Mesothelial cell of epicardium (in vitro differentiated cells): ENCODE data around the gene BMPR2. TPM values are rescaled to one million over a fixed set of nuclear protein-coding genes. Genes with fewer than 3 reads are reported as not detected.
A peak's percentile ranks its signal among the peaks of the same experiment; 100 is the strongest.

ENCODE experiments used
- DNase-seq, 2 experiments: peaks; one replicate each; pipeline ENCODE4 v3.0.0; 2021; ENCODE audit warnings: low spot score in 2 of 2; ENCODE audit not compliant: unreplicated experiment in 2 of 2
- H3K27ac Mint-ChIP-seq: 2 replicates; pipeline ENCODE4 v1.8.0; 2021; ENCODE audit warnings: mixed read lengths
- H3K27me3 Mint-ChIP-seq: 2 replicates; pipeline ENCODE4 v1.8.0; 2021; ENCODE audit warnings: low read depth, mixed read lengths
- H3K36me3 Mint-ChIP-seq: 2 replicates; pipeline ENCODE4 v1.8.0; 2021; ENCODE audit warnings: mixed read lengths
- H3K4me1 Mint-ChIP-seq: 2 replicates; pipeline ENCODE4 v1.8.0; 2021; ENCODE audit warnings: mixed read lengths
- H3K4me3 Mint-ChIP-seq: 2 replicates; pipeline ENCODE4 v1.8.0; 2021; ENCODE audit warnings: mild to moderate bottlenecking, moderate library complexity, mixed read lengths
- H3K9me3 Mint-ChIP-seq: 2 replicates; pipeline ENCODE4 v1.8.0; 2021; ENCODE audit warnings: mixed read lengths
- total RNA-seq: library from RNA; stranded (reverse); gene quantifications from 3 replicates; pipeline ENCODE4 v1.2.1, GENCODE V29; 2021
- TF ChIP-seq, protein P1 (sequence below): fragments of 200-600 bp; sonication (generic); IDR thresholded peaks from one replicate; pipeline ENCODE4 v1.5.0; 2021; ENCODE audit warnings: antibody characterized with exemption; ENCODE audit not compliant: unreplicated experiment

Gene BMPR2
- 75.8 to 81.4 TPM (median 76.5 TPM) in 3 replicates for total RNA-seq

- Mint-ChIP-seq H3K9me3 (no peaks in the 10 kb centered on the region), H3K4me3 (peak within 1 kb of the TSS; percentile 100), H3K27ac (peak within 1 kb of the TSS; percentile 99), H3K4me1 (peaks cover 34% of the 10 kb centered on the region), H3K27me3 (no peaks in the 10 kb centered on the region), H3K36me3 (no peaks in the 10 kb centered on the region)
- DNase-seq, result peak; percentile 80 to 92
- TF ChIP-seq, protein P1, sequence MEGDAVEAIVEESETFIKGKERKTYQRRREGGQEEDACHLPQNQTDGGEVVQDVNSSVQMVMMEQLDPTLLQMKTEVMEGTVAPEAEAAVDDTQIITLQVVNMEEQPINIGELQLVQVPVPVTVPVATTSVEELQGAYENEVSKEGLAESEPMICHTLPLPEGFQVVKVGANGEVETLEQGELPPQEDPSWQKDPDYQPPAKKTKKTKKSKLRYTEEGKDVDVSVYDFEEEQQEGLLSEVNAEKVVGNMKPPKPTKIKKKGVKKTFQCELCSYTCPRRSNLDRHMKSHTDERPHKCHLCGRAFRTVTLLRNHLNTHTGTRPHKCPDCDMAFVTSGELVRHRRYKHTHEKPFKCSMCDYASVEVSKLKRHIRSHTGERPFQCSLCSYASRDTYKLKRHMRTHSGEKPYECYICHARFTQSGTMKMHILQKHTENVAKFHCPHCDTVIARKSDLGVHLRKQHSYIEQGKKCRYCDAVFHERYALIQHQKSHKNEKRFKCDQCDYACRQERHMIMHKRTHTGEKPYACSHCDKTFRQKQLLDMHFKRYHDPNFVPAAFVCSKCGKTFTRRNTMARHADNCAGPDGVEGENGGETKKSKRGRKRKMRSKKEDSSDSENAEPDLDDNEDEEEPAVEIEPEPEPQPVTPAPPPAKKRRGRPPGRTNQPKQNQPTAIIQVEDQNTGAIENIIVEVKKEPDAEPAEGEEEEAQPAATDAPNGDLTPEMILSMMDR, result no peak
Observed at GRCh38 chr2:202375609-202376408, at the start of gene BMPR2. TSS of gene BMPR2 (plus strand) at chr2:202376327. CDS start at chr2:202377475, 1,148 bp downstream.

DNA sequence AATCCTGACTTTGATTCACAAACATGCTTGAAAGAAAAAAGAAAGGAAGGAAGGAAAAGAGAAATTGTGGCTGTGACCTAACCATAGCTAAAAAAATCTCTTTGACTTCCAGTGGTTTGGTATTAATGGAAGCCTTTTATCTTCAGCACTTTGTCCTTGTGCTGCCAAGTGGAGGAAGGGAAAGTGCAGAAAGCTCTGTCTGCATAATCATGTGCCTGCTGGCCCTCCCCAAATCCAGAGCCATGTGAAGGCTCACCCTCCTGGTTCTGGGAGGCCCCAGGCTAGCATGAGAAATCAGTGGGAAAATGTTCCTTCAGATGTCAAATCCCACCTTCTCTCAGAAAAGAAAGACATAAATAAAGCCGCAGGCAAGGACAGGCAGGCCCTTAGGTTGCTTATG lies 48.3 kb upstream of the BMPR2 start:
- no peaks in the 10 kb centered on the region for H3K27me3 Mint-ChIP-seq
- peaks cover 15% of the 10 kb centered on the region for H3K36me3 Mint-ChIP-seq
- DNase-seq, result no peak
- peak overlapping the region; percentile 72 for H3K27ac Mint-ChIP-seq
- H3K4me1 Mint-ChIP-seq, result peaks cover 16% of the 10 kb centered on the region
- TF ChIP-seq, protein P1, result no peak
- H3K4me3 Mint-ChIP-seq, result no peak overlapping the region
- H3K9me3 Mint-ChIP-seq, result no peaks in the 10 kb centered on the region

DNA sequence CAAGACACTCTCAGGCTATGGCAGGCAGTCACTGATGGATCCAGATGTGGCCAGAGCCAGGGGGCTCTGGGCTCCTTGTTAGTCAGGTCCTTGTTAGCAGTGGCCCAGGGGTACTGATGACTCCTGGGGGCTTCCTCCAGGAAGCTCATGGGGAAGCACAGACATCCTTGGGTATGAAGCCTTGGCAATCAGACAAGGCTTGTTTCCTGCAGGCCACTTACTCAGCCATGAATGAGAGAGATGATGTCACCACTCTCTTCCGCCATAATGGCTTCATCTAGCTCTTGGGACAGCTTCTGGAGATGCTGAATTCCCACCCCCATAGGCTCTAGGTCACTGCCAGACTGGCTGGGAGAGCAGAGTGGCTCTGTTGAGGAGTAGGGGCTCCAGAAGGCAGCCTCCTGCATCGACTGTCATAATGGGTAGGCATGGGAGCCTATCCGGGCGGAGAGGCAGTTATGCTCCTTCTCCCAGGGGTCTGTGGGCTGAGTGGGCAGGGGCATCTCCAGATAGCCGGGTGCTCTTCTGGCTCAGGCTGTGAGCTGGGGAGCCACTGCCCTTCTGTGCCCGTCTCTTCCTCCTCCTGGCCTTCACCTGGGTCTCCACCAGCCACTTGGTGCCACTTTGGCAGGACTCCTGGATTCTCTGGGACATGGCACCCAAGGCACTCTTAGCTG lies 40.2 kb upstream of the BMPR2 start:
- TF ChIP-seq, protein P1, result no peak
- no peak overlapping the region for H3K4me3 Mint-ChIP-seq
- H3K9me3 Mint-ChIP-seq, result no peaks in the 10 kb centered on the region
- DNase-seq, result no peak
- H3K4me1 Mint-ChIP-seq, result peaks cover 11% of the 10 kb centered on the region
- H3K27me3 Mint-ChIP-seq, result peaks cover 3% of the 10 kb centered on the region
- no peak overlapping the region for H3K27ac Mint-ChIP-seq
- H3K36me3 Mint-ChIP-seq, result no peaks in the 10 kb centered on the region

DNA sequence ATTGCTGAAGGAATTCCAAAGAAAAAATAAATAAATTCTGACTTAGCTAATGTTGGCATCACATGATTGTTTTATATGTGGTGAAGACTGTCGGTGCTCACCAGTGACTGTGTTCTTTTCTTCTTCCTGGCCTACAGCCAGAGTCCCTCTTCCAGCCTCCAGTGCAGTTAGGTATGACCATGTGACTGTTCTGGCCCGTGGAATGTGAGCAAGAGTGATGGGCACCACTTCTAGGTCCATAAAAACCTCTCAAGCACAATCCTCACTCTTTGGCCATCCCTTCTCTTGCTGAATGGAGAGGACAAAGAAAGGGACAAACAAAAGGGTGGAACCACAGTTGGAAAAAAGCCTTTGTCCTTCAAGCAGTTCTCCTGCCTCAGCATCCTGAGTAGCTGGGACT lies 39.0 kb upstream of the BMPR2 start:
- TF ChIP-seq, protein P1, result no peak
- no peak for DNase-seq
- Mint-ChIP-seq H3K27ac (peak overlapping the region; percentile 66), H3K4me3 (no peak overlapping the region), H3K36me3 (no peaks in the 10 kb centered on the region), H3K27me3 (peaks cover 3% of the 10 kb centered on the region), H3K9me3 (no peaks in the 10 kb centered on the region), H3K4me1 (peaks cover 11% of the 10 kb centered on the region)

DNA sequence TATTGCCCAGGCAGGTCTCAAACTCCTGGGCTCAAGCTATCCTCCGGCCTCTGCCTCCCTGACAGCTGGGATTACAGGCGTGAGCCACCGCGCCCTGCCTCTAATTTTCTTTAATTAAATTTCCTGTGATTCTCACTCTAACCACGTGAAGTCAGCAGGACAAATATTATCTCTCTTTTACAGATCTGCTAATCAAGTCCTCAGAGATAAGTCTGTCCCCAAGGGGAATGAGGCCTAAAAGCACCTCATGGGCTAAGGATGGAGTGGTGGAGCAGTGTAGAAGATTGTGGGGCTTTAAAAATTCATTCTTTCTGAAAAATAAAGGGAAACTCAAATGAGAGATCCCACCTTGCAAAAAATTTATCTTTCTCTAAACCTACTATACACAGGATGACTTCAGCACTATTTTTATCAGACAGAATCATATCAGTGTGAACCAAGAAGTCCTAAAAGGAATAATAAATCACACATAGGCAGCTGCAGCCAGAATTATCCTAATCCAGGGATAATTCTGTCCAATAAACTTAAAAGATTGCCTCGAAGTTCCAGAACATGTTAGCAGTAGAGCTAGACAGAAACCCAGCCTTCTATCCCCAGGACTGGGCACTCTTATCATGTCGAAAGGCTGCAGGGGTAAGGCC lies 38.3 kb upstream of the BMPR2 start:
- Mint-ChIP-seq H3K27me3 (peaks cover 3% of the 10 kb centered on the region), H3K27ac (peak overlapping the region; percentile 69), H3K9me3 (no peaks in the 10 kb centered on the region), H3K4me3 (no peak overlapping the region), H3K36me3 (no peaks in the 10 kb centered on the region), H3K4me1 (peaks cover 11% of the 10 kb centered on the region)
- TF ChIP-seq, protein P1, result no peak
- no peak for DNase-seq
